Measurements from ENCODE around the gene CFAP251. TPM values are rescaled to one million over a fixed set of nuclear protein-coding genes. Genes with fewer than 3 reads are reported as not detected.

Gene CFAP251
- total and polyA plus RNA-seq, 2 donors (not counting 3 experiments of a cell fraction or from before 2014, with no cell fraction given): 3.3 to 4.0 TPM

- no peaks in the 10 kb centered on the region for H3K36me3 ChIP-seq (ENCODE audit: control insufficient read depth in 2 of 2, extremely low read depth in 1 of 2, insufficient read depth in 2 of 2, low read length in 2 of 2)
- no peak overlapping the region for H3K27ac ChIP-seq (ENCODE audit: insufficient read depth, low read depth, low read length)
- H3K9me1 ChIP-seq (replicated peaks; ENCODE audit: control insufficient read depth, extremely low read depth, insufficient read depth, low read length): no peaks in the 10 kb centered on the region
- H4K20me1 ChIP-seq (replicated peaks; ENCODE audit: control insufficient read depth, extremely low read depth, insufficient read depth, low read length): no peaks in the 10 kb centered on the region
- FAIRE-seq (no peak), DNase-seq (ENCODE audit: low read depth, low spot score) (no peak)
- H3K9ac ChIP-seq (replicated peaks; ENCODE audit: extremely low read depth, insufficient read depth, low read length): no peak overlapping the region
- ChIA-PET CTCF (interaction anchor here (1.0 to 3.2 kb wide), 5 partner anchors 29 to 104 kb away, joined by 3 to 21 read pairs (median 7); partner anchors contain the start of gene CFAP251), POLR2A (no interaction called here)
- no TSS peak for BruUV-seq (replicated peaks)
- no peaks in the 10 kb centered on the region for H3K27me3 ChIP-seq (ENCODE audit: control insufficient read depth in 2 of 2, insufficient read depth in 2 of 2, low read length in 2 of 2)
- dilution Hi-C loops (cut with MboI; ENCODE audit: extremely low pct_ligation_motif_present, low sequenced_read_pairs): no loop called here
- peaks cover 10% of the 10 kb centered on the region for H3K79me2 ChIP-seq (ENCODE audit: control insufficient read depth, insufficient read depth, low read length)
- H3K9me3 ChIP-seq (replicated peaks; ENCODE audit: control insufficient read depth, insufficient read depth, low read length): no peaks in the 10 kb centered on the region
- TF ChIP-seq MAX (IDR thresholded peaks at IDR 0.05; ENCODE audit: insufficient read depth, insufficient read length): no peak
- TF ChIP-seq POLR2AphosphoS5 (IDR thresholded peaks at IDR 0.05; ENCODE audit: insufficient read depth, low read depth, low read length): no peak
- TF ChIP-seq POLR2A (IDR thresholded peaks at IDR 0.05; ENCODE audit: low read depth, low read length): no peak
- no peak for TF ChIP-seq JUN (IDR thresholded peaks at IDR 0.05; ENCODE audit: borderline replicate concordance, insufficient read depth, insufficient read length, low read depth)
- TF ChIP-seq CTCF (IDR thresholded peaks at IDR 0.05; ENCODE audit: extremely low read depth in 1 of 2, insufficient read depth in 1 of 2, low read depth in 1 of 2, low read length in 2 of 2): no peak
- TF ChIP-seq GATA2 (IDR thresholded peaks at IDR 0.05; ENCODE audit: insufficient read depth, insufficient read length, low read depth, low read length): no peak
- TF ChIP-seq MYC (IDR thresholded peaks at IDR 0.05; ENCODE audit: low read depth, low read length): no peak
- no peak for TF ChIP-seq FOS (IDR thresholded peaks at IDR 0.05; ENCODE audit: borderline replicate concordance, insufficient read depth, low read length)
- no peak for TF ChIP-seq EZH2 (IDR thresholded peaks at IDR 0.05; ENCODE audit: borderline replicate concordance, low read depth, low read length, severe bottlenecking)
- peaks cover 19% of the 10 kb centered on the region for H3K4me1 ChIP-seq (ENCODE audit: control insufficient read depth, extremely low read depth, insufficient read depth, low read length)
- H3K4me2 ChIP-seq (ENCODE audit: insufficient read depth, low read length): peak overlapping the region; percentile 77
- intact Hi-C loops (cut with micrococcal nuclease): loop anchor here (5.0 kb wide), 1 partner anchor 57 kb away; the partner anchor contains the start of gene MLXIP
- H2AFZ ChIP-seq (ENCODE audit: low read depth, low read length): peak overlapping the region; percentile 61
- peak overlapping the region in 1 of 3 experiments; percentile 49 for H3K4me3 ChIP-seq (replicated peaks in 1 of 3; ENCODE audit: insufficient read depth in 1 of 3, low read depth in 1 of 3, low read length in 3 of 3)
Observed at GRCh38 chr12:122020795-122021192, 102.4 kb downstream of the CFAP251 start.
